HG03139 (cell line): ENCODE data around the gene PTPRD.
"Not testable (repeated sequence)": the region's sequence is repeated elsewhere in the genome, so short reads cannot be mapped to it uniquely, and the experiment has no call there.

Experiments
- ATAC-seq: cut with Tn5 transposase; IDR thresholded peaks from one replicate; pipeline ENCODE4 v1.9.1; 2021; ENCODE audit not compliant: unreplicated experiment

The PTPRD gene

GRCh38 chr9:9552665-9553064 is 1060.1 kb downstream of the PTPRD start:
- ATAC-seq = no peak

- no peak for ATAC-seq
Observed at GRCh38 chr9:9538766-9539165, 1074.0 kb downstream of the PTPRD start.

- no peak for ATAC-seq
Observed at GRCh38 chr9:9538356-9538755, 1074.4 kb downstream of the PTPRD start.

GRCh38 chr9:9536523-9536922 is 1076.3 kb downstream of the PTPRD start:
- ATAC-seq = no peak

- ATAC-seq = no peak
Observed at GRCh38 chr9:9523476-9524139, 1089.2 kb downstream of the PTPRD start.

- ATAC-seq = no peak
Observed at GRCh38 chr9:9522406-9522805, 1090.4 kb downstream of the PTPRD start.

GRCh38 chr9:9521033-9521779 is 1091.6 kb downstream of the PTPRD start:
- ATAC-seq = no peak

GRCh38 chr9:9504869-9505268 is 1107.9 kb downstream of the PTPRD start:
- no peak for ATAC-seq

- ATAC-seq = no peak
Observed at GRCh38 chr9:9499546-9499945, 1113.3 kb downstream of the PTPRD start.

GRCh38 chr9:9498846-9499245 is 1114.0 kb downstream of the PTPRD start:
- ATAC-seq = no peak

GRCh38 chr9:9498128-9498527 is 1114.7 kb downstream of the PTPRD start:
- no peak for ATAC-seq

- ATAC-seq = no peak
Observed at GRCh38 chr9:9494336-9494735, 1118.5 kb downstream of the PTPRD start.

GRCh38 chr9:9492506-9492905 is 1120.3 kb downstream of the PTPRD start:
- ATAC-seq = no peak

- no peak for ATAC-seq
Observed at GRCh38 chr9:9489183-9489582, 1123.6 kb downstream of the PTPRD start.

- ATAC-seq = no peak
Observed at GRCh38 chr9:9483175-9483574, 1129.6 kb downstream of the PTPRD start.

- ATAC-seq = no peak
Observed at GRCh38 chr9:9478741-9479140, 1134.1 kb downstream of the PTPRD start.

GRCh38 chr9:9469271-9469670 is 1143.5 kb downstream of the PTPRD start:
- ATAC-seq = no peak

GRCh38 chr9:9441874-9442273 is 1170.9 kb downstream of the PTPRD start:
- not testable (repeated sequence) for ATAC-seq

GRCh38 chr9:9437641-9438040 is 1175.2 kb downstream of the PTPRD start:
- ATAC-seq = no peak

- not testable (repeated sequence) for ATAC-seq
Observed at GRCh38 chr9:9426454-9426853, 1186.3 kb downstream of the PTPRD start.

- no peak for ATAC-seq
Observed at GRCh38 chr9:9412241-9412640, 1200.6 kb downstream of the PTPRD start.

GRCh38 chr9:9410736-9411135 is 1202.1 kb downstream of the PTPRD start:
- ATAC-seq = no peak

- no peak for ATAC-seq
Observed at GRCh38 chr9:9399982-9400381, 1212.8 kb downstream of the PTPRD start.
